Right forelimb (tissue), 1 donor: ENCODE data around the gene FGG.

Source experiments
- DNase-seq: peaks from one replicate; pipeline ENCODE4 v3.0.0-alpha.2; 2018

The FGG gene

GRCh38 chr4:154584259-154584658 is 28.2 kb downstream of the FGG start:
- no peak for DNase-seq

DNA sequence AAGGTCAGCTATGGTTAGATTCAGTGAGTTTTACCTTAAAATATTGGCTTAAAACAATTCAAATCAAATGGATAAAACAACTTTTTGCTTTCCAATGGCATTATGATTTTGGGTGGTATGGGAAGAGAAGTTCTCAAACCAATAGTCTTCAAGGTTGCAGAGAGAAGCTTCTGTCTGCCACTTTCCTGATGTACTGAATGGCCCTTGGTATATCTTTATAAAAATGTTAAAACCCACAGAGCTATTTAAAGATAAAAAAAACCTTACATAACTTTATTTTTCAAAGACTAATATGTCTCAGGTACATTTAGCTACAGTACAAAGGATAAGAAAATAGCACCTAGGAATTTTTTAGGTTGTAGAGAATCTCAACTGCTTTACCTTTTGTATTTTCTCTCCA is 28.8 kb downstream of the FGG start:
- no peak for DNase-seq

GRCh38 chr4:154583230-154583629 is 29.2 kb downstream of the FGG start:
- DNase-seq: no peak

GRCh38 chr4:154582723-154583122 is 29.7 kb downstream of the FGG start:
- DNase-seq: no peak

- no peak for DNase-seq
These were observed 32.5 kb downstream of the FGG start for GRCh38 chr4:154579927-154580326.

GRCh38 chr4:154578919-154579318 is 33.5 kb downstream of the FGG start:
- DNase-seq: no peak

DNA sequence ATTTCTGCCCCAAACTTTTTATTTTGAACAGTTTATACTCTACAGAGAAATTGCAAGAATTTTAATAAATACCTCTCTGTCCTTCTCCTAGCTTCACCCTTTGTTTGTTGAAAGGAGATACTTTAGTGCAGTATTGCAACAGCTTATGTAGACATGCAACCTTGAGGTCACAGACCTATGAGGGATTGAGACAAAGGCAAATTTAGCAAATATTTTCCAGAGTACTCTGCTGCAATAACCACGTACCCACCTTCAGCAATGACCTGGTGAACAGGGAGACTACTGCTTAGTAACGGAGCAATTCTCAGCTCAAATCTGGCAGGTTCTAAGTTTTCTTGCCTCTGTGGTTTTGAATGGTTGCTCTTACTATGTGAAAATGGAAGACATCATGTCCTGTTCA is 35.1 kb downstream of the FGG start:
- DNase-seq: no peak

DNA sequence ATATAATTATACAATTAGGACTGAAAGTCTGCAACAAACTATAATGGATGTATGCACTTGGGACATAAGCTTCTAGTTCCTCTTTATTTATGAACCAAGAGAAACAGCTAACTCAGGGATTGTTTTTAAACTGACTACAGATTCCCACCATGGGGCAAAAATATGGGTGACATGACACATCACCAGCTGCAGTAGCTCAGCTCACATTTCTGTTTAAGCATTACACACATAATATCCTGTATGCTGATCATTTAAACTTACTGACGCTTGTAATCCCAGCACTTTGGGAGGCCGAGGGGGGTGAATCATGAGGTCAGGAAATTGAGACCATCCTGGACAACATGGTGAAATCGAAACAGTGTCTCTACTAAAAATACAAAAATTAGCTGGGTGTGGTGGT is 38.1 kb downstream of the FGG start:
- no peak for DNase-seq

GRCh38 chr4:154573190-154573870 is 39.1 kb downstream of the FGG start:
- DNase-seq: no peak

- DNase-seq: no peak
These were observed 42.9 kb downstream of the FGG start for GRCh38 chr4:154569584-154569983.

- DNase-seq: no peak
These were observed 43.4 kb downstream of the FGG start for GRCh38 chr4:154569028-154569427.

- DNase-seq: no peak
These were observed 45.7 kb downstream of the FGG start for GRCh38 chr4:154566639-154567204.

- no peak for DNase-seq
These were observed 46.8 kb downstream of the FGG start for GRCh38 chr4:154565704-154566103.

GRCh38 chr4:154564311-154564710 is 48.1 kb downstream of the FGG start:
- DNase-seq: no peak

- DNase-seq: no peak
These were observed 49.7 kb downstream of the FGG start, which contains the start of gene FGB for GRCh38 chr4:154562697-154563254. TSS of gene FGB (plus strand) at chr4:154563011. CDS start at chr4:154563019, 8 bp downstream.

- no peak for DNase-seq
These were observed 51.6 kb downstream of the FGG start for GRCh38 chr4:154560824-154561231.

GRCh38 chr4:154560419-154560801 is 52.0 kb downstream of the FGG start:
- DNase-seq: no peak

- DNase-seq: no peak
These were observed 52.7 kb downstream of the FGG start for GRCh38 chr4:154559494-154560418.

DNA sequence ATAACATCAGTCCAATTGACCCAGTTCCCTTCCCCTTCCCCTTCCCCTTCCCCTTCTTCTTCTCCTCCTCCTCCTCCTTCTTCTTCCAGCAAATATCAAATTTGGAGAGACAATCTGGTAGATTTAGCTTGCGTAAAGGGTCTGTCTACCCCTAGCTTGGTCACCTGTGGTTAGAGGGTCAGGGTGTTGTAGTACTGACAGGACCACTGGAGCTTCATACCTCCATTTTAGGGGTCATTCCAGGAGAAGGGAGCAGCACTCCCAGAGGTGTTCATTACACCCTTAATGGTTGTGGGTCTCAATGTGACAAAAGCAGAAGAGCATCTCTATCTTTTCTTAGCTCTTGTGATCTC is 53.3 kb downstream of the FGG start:
- DNase-seq: no peak
